ENCODE data around the gene AOC2.
"Not testable (repeated sequence)": the region's sequence is repeated elsewhere in the genome, so short reads cannot be mapped to it uniquely, and the experiment has no call there.

The AOC2 gene

GRCh38 chr17:42878123-42878880 is 33.9 kb downstream of the AOC2 start:
- DNase-seq: no peak
- intact Hi-C loops (cut with DNase I; ENCODE audit: low total_unique reads): no loop called here
- peaks cover 0 to 11% (median 0%) of the 10 kb centered on the region in 3 donors for H3K36me3 ChIP-seq
- no peak for TF ChIP-seq CTCF (IDR thresholded peaks at IDR 0.05)
- H3K9me3 ChIP-seq: no peaks in the 10 kb centered on the region
- H3K4me1 ChIP-seq: peaks cover 0 to 9% (median 0%) of the 10 kb centered on the region in 4 donors
- no peaks in the 10 kb centered on the region for H3K27me3 ChIP-seq
- no peak overlapping the region for H3K27ac ChIP-seq
- H3K4me3 ChIP-seq: no peak overlapping the region

GRCh38 chr17:42878924-42879595 is 34.7 kb downstream of the AOC2 start:
- Histone ChIP-seq H3K4me1 (peaks cover 0 to 9% (median 0%) of the 10 kb centered on the region in 4 donors), H3K4me3 (no peak overlapping the region), H3K9me3 (no peaks in the 10 kb centered on the region), H3K36me3 (peaks cover 0 to 4% (median 0%) of the 10 kb centered on the region in 3 donors), H3K27me3 (no peaks in the 10 kb centered on the region), H3K27ac (no peak overlapping the region)
- no peak for TF ChIP-seq CTCF (IDR thresholded peaks at IDR 0.05)
- no peak for DNase-seq
- intact Hi-C loops (cut with DNase I; ENCODE audit: low total_unique reads): no loop called here

- DNase-seq: no peak
- TF ChIP-seq CTCF (IDR thresholded peaks at IDR 0.05): no peak
- Histone ChIP-seq H3K9me3 (no peaks in the 10 kb centered on the region), H3K27me3 (no peaks in the 10 kb centered on the region), H3K4me1 (peaks cover 0 to 9% (median 0%) of the 10 kb centered on the region in 4 donors), H3K27ac (no peak overlapping the region), H3K4me3 (no peak overlapping the region), H3K36me3 (peaks cover 0 to 4% (median 0%) of the 10 kb centered on the region in 3 donors)
- intact Hi-C loops (cut with DNase I; ENCODE audit: low total_unique reads): no loop called here
Measured at GRCh38 chr17:42879596-42879985, 35.2 kb downstream of the AOC2 start.

GRCh38 chr17:42880776-42881310 is 36.5 kb downstream of the AOC2 start:
- Histone ChIP-seq H3K27me3 (no peaks in the 10 kb centered on the region), H3K4me1 (peaks cover 0 to 2% (median 0%) of the 10 kb centered on the region in 4 donors), H3K4me3 (no peak overlapping the region), H3K27ac (no peak overlapping the region), H3K9me3 (no peaks in the 10 kb centered on the region), H3K36me3 (peaks cover 0 to 4% (median 0%) of the 10 kb centered on the region in 3 donors)
- no peak for DNase-seq
- intact Hi-C loops (cut with DNase I; ENCODE audit: low total_unique reads): no loop called here
- TF ChIP-seq CTCF (IDR thresholded peaks at IDR 0.05): no peak

GRCh38 chr17:42881706-42882105 is 37.3 kb downstream of the AOC2 start:
- DNase-seq; H3K27ac ChIP-seq; H3K27me3 ChIP-seq; H3K36me3 ChIP-seq; intact Hi-C loops (cut with DNase I; ENCODE audit: low total_unique reads); H3K4me3 ChIP-seq; H3K4me1 ChIP-seq; H3K9me3 ChIP-seq: not testable (repeated sequence)

- no peaks in the 10 kb centered on the region for H3K27me3 ChIP-seq
- no peak overlapping the region for H3K4me3 ChIP-seq
- no peaks in the 10 kb centered on the region for H3K9me3 ChIP-seq
- H3K36me3 ChIP-seq: no peaks in the 10 kb centered on the region
- H3K4me1 ChIP-seq: no peaks in the 10 kb centered on the region
- intact Hi-C loops (cut with DNase I; ENCODE audit: low total_unique reads): no loop called here
- TF ChIP-seq CTCF (IDR thresholded peaks at IDR 0.05): no peak
- no peak overlapping the region for H3K27ac ChIP-seq
- DNase-seq: no peak
Measured at GRCh38 chr17:42882166-42882565, 37.8 kb downstream of the AOC2 start.
